ENCODE results near the gene PRPS1.

DNA sequence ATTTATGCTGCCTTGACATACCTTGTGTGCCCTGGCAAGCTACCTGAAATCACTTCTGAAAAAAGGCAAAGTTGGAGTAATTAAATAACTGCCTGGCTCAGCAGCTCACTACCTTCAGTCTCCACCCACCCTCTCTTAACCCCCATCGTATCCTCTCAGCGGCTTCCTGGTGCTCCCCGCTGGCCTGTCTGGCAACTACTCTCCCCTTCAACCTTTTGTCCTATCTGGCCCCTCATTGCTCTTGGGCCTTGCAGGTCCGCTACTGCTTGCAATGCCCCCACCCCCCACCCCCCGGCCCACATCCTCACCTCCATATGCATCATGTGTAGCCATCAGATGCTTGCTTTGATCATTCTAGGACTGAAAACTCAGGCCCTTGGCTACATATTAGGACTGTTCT is 34.5 kb downstream of the PRPS1 start:
- no peak for TF ChIP-seq POLR2A (IDR thresholded peaks at IDR 0.05)
- TF ChIP-seq, protein P1, sequence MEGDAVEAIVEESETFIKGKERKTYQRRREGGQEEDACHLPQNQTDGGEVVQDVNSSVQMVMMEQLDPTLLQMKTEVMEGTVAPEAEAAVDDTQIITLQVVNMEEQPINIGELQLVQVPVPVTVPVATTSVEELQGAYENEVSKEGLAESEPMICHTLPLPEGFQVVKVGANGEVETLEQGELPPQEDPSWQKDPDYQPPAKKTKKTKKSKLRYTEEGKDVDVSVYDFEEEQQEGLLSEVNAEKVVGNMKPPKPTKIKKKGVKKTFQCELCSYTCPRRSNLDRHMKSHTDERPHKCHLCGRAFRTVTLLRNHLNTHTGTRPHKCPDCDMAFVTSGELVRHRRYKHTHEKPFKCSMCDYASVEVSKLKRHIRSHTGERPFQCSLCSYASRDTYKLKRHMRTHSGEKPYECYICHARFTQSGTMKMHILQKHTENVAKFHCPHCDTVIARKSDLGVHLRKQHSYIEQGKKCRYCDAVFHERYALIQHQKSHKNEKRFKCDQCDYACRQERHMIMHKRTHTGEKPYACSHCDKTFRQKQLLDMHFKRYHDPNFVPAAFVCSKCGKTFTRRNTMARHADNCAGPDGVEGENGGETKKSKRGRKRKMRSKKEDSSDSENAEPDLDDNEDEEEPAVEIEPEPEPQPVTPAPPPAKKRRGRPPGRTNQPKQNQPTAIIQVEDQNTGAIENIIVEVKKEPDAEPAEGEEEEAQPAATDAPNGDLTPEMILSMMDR (IDR thresholded peaks at IDR 0.05), result no peak
- no peak for TF ChIP-seq POLR2AphosphoS5 (IDR thresholded peaks at IDR 0.05; ENCODE audit: insufficient read depth in 1 of 2, low read depth in 1 of 2)

Measured in vagina (tissue), 2 donors.